Caco-2 (cell line): ENCODE results near the gene CCL26. TPM values are rescaled to one million over a fixed set of nuclear protein-coding genes. Genes with fewer than 3 reads are reported as not detected.
A peak's percentile ranks its signal among the peaks of the same experiment; 100 is the strongest.

Experiments used
- BruUV-seq: library from RNA; stranded (reverse); fragments of 400-500 nt; replicated peaks from 2 replicates; lab custom pipeline; 2021; lab: Mats Ljungman, UMichigan
- CTCF ChIA-PET: fragments of 300-600 bp; sonication (Branson Sonifier 250); formaldehyde crosslinking; loops from one replicate; lab custom pipeline; 2022; ENCODE audit warnings: antibody characterized with exemption; lab: Charles Lee
- POLR2A ChIA-PET: fragments of 300-600 bp; sonication (Branson Sonifier 250); formaldehyde crosslinking; loops from one replicate; lab custom pipeline; 2022; ENCODE audit warnings: antibody characterized with exemption; lab: Charles Lee
- DNase-seq, 2 experiments: peaks; one replicate each; pipeline versions ENCODE4 v3.0.0 to v3.0.0-alpha.2; 2020 to 2022
- H3K27me3 ChIP-seq: replicated peaks from 2 replicates; pipeline ENCODE4 v1.6.0; 2011; ENCODE audit warnings: low read length; ENCODE audit not compliant: control insufficient read depth, insufficient read depth
- H3K36me3 ChIP-seq: 2 replicates; pipeline ENCODE4 v1.5.1; 2011; ENCODE audit warnings: low read length; ENCODE audit not compliant: control insufficient read depth, insufficient read depth
- H3K4me1 ChIP-seq: fragments of 250-450 bp; sonication (Bioruptor Pico); 2 replicates; pipeline ENCODE4 v1.5.1; 2020; ENCODE audit warnings: mild to moderate bottlenecking
- H3K4me3 ChIP-seq: 2 replicates; pipeline ENCODE4 v1.5.1; 2011; ENCODE audit warnings: low read depth, mild to moderate bottlenecking, control low read depth, low read length
- H3K9me3 ChIP-seq: fragments of 250-450 bp; sonication (Bioruptor Pico); 2 replicates; pipeline ENCODE4 v1.5.1; 2020; ENCODE audit warnings: mild to moderate bottlenecking, moderate library complexity
- H3K27ac Mint-ChIP-seq: one replicate; pipeline ENCODE4 v1.8.0; 2022; ENCODE audit warnings: mixed read lengths; ENCODE audit not compliant: unreplicated experiment
- H3K27me3 Mint-ChIP-seq: one replicate; pipeline ENCODE4 v1.8.0; 2022; ENCODE audit warnings: mixed read lengths; ENCODE audit not compliant: insufficient read depth, unreplicated experiment
- H3K36me3 Mint-ChIP-seq: one replicate; pipeline ENCODE4 v1.8.0; 2022; ENCODE audit warnings: mild to moderate bottlenecking, mixed read lengths; ENCODE audit not compliant: insufficient read depth, unreplicated experiment
- H3K4me1 Mint-ChIP-seq: one replicate; pipeline ENCODE4 v1.8.0; 2022; ENCODE audit warnings: low read depth, mixed read lengths; ENCODE audit not compliant: unreplicated experiment
- H3K4me3 Mint-ChIP-seq: one replicate; pipeline ENCODE4 v1.8.0; 2022; ENCODE audit warnings: mild to moderate bottlenecking, moderate library complexity, mixed read lengths; ENCODE audit not compliant: unreplicated experiment
- H3K9me3 Mint-ChIP-seq: one replicate; pipeline ENCODE4 v1.8.0; 2022; ENCODE audit warnings: mixed read lengths; ENCODE audit not compliant: unreplicated experiment
- CTCF ChIP-seq, 2 experiments: fragments of 200-600 bp in 1 of 2; IDR thresholded peaks; 1 replicate in 1 of 2; 2 replicates in 1 of 2; pipeline versions ENCODE4 v1.5.1 to v1.8.0; 2011 to 2022; ENCODE audit warnings: antibody characterized with exemption in 1 of 2, control low read depth in 1 of 2, inconsistent platforms in 1 of 2, low read depth in 1 of 2, low read length in 1 of 2, mild to moderate bottlenecking in 1 of 2, moderate library complexity in 1 of 2; ENCODE audit not compliant: insufficient read depth in 1 of 2, severe bottlenecking in 1 of 2, unreplicated experiment in 1 of 2
- intact Hi-C: fragments of 100-400 bp; cut with micrococcal nuclease; formaldehyde crosslinking; loops from one replicate; pipeline ENCODE4 v1.10.0; 2022; ENCODE audit not compliant: unreplicated experiment
- total RNA-seq: library from RNA; stranded (reverse); gene quantifications from 2 replicates; pipeline ENCODE4 v1.2.3, GENCODE V29; 2022

CCL26 gene
- total RNA-seq, 1 experiment from 2014 or later = not detected

- no peak for DNase-seq
- Mint-ChIP-seq H3K4me1 (peaks cover 9% of the 10 kb centered on the region), H3K4me3 (no peak overlapping the region), H3K27me3 (peaks cover 4% of the 10 kb centered on the region), H3K9me3 (no peaks in the 10 kb centered on the region), H3K27ac (no peak overlapping the region), H3K36me3 (peaks cover 4% of the 10 kb centered on the region)
- Histone ChIP-seq H3K4me3 (no peak overlapping the region), H3K27me3 (no peaks in the 10 kb centered on the region), H3K4me1 (no peaks in the 10 kb centered on the region), H3K36me3 (no peaks in the 10 kb centered on the region), H3K9me3 (no peaks in the 10 kb centered on the region)
- CTCF ChIA-PET = no interaction called here
- intact Hi-C loops = no loop called here
- BruUV-seq = no TSS peak
- POLR2A ChIA-PET = no interaction called here
- no peak for TF ChIP-seq CTCF (IDR thresholded peaks at IDR 0.05; ENCODE audit: insufficient read depth in 1 of 2, low read depth in 1 of 2, low read length in 1 of 2, severe bottlenecking in 1 of 2, unreplicated experiment in 1 of 2)
Observed at GRCh38 chr7:75743455-75743859, 28.6 kb downstream of the CCL26 start.

GRCh38 chr7:75740846-75741497, 31.0 kb downstream of the CCL26 start:
- Mint-ChIP-seq H3K9me3 (no peaks in the 10 kb centered on the region), H3K36me3 (peaks cover 9% of the 10 kb centered on the region), H3K4me3 (no peak overlapping the region), H3K4me1 (peaks cover 14% of the 10 kb centered on the region), H3K27me3 (peaks cover 11% of the 10 kb centered on the region), H3K27ac (no peak overlapping the region)
- Histone ChIP-seq H3K36me3 (no peaks in the 10 kb centered on the region), H3K9me3 (no peaks in the 10 kb centered on the region), H3K4me1 (no peaks in the 10 kb centered on the region), H3K27me3 (no peaks in the 10 kb centered on the region), H3K4me3 (no peak overlapping the region)
- intact Hi-C loops = no loop called here
- no TSS peak for BruUV-seq
- ChIA-PET CTCF (no interaction called here), POLR2A (no interaction called here)
- no peak for TF ChIP-seq CTCF (IDR thresholded peaks at IDR 0.05; ENCODE audit: insufficient read depth in 1 of 2, low read depth in 1 of 2, low read length in 1 of 2, severe bottlenecking in 1 of 2, unreplicated experiment in 1 of 2)
- no peak for DNase-seq

GRCh38 chr7:75739796-75740672, 32.0 kb downstream of the CCL26 start:
- Histone ChIP-seq H3K4me3 (peak overlapping the region; percentile 98), H3K9me3 (no peaks in the 10 kb centered on the region), H3K36me3 (no peaks in the 10 kb centered on the region), H3K27me3 (no peaks in the 10 kb centered on the region), H3K4me1 (no peaks in the 10 kb centered on the region)
- TF ChIP-seq CTCF (IDR thresholded peaks at IDR 0.05; ENCODE audit: insufficient read depth in 1 of 2, low read depth in 1 of 2, low read length in 1 of 2, severe bottlenecking in 1 of 2, unreplicated experiment in 1 of 2) = no peak
- POLR2A ChIA-PET = interaction anchor here (0.6 to 0.7 kb wide), 3 partner anchors 138 to 304 kb away, joined by 3 to 13 read pairs (median 6); no protein-coding TSS in a partner anchor
- intact Hi-C loops = no loop called here
- Mint-ChIP-seq H3K9me3 (no peaks in the 10 kb centered on the region), H3K4me3 (peak overlapping the region; percentile 82), H3K36me3 (peaks cover 9% of the 10 kb centered on the region), H3K27me3 (peaks cover 11% of the 10 kb centered on the region), H3K27ac (peak overlapping the region; percentile 46), H3K4me1 (peaks cover 14% of the 10 kb centered on the region)
- DNase-seq = peak in 1 of 2 experiments; percentile 44
- CTCF ChIA-PET = interaction anchor here (0.7 to 1.5 kb wide), 5 partner anchors 22 to 684 kb away, joined by 3 to 8 read pairs (median 6); no protein-coding TSS in a partner anchor
- BruUV-seq = no TSS peak
